Heart left ventricle (tissue), 16 donors: ENCODE measurements around the gene ZNF701. TPM values are rescaled to one million over a fixed set of nuclear protein-coding genes. Genes with fewer than 3 reads are reported as not detected.
"Not testable (repeated sequence)": the region's sequence is repeated elsewhere in the genome, so short reads cannot be mapped to it uniquely, and the experiment has no call there.

Source experiments
- ATAC-seq, 4 donors: fragments of 200-7000 bp; cut with Tn5 transposase; one replicate each; pipeline ENCODE4 v1.9.1; 2020 to 2022; ENCODE audit warnings: moderate library complexity in 4 of 4, mild to moderate bottlenecking in 3 of 4, moderate number of reproducible peaks in 1 of 4
- DNase-seq, 5 donors: peaks; one replicate each; pipeline ENCODE4 v3.0.0-alpha.2; 2020
- H3K27ac ChIP-seq, 12 donors: fragments of 200-600 bp; sonication (generic) in 4 of 12; one replicate each; pipeline versions ENCODE4 v1.5.0 to v1.8.0; 2016 to 2022; ENCODE audit warnings: mild to moderate bottlenecking in 2 of 12
- H3K27me3 ChIP-seq, 9 donors: fragments of 200-600 bp; sonication (generic) in 2 of 9; one replicate each; pipeline versions ENCODE4 v1.5.1 to v1.8.0; 2016 to 2022; ENCODE audit warnings: mild to moderate bottlenecking in 3 of 9
- H3K36me3 ChIP-seq, 9 donors: fragments of 200-600 bp; sonication (generic) in 2 of 9; one replicate each; pipeline versions ENCODE4 v1.5.0 to v1.8.0; 2018 to 2022; ENCODE audit warnings: mild to moderate bottlenecking in 2 of 9
- H3K4me1 ChIP-seq, 12 donors: fragments of 200-600 bp; sonication (generic) in 4 of 12; one replicate each; pipeline versions ENCODE4 v1.5.0 to v1.8.0; 2016 to 2022; ENCODE audit warnings: mild to moderate bottlenecking in 3 of 12
- H3K4me3 ChIP-seq, 12 donors: fragments of 200-600 bp; sonication (generic) in 4 of 12; one replicate each; pipeline versions ENCODE4 v1.5.0 to v1.8.0; 2017 to 2022; ENCODE audit warnings: mild to moderate bottlenecking in 9 of 12, moderate library complexity in 4 of 12
- H3K9me3 ChIP-seq, 12 donors: fragments of 200-600 bp; sonication (generic) in 4 of 12; one replicate each; pipeline versions ENCODE4 v1.5.0 to v1.8.0; 2016 to 2022; ENCODE audit warnings: mild to moderate bottlenecking in 1 of 12
- CTCF ChIP-seq, 12 donors: fragments of 200-600 bp; sonication (generic) in 4 of 12; IDR thresholded peaks; one replicate each; pipeline versions ENCODE4 v1.5.0 to v1.8.0; 2018 to 2022; ENCODE audit warnings: antibody characterized with exemption in 12 of 12, mild to moderate bottlenecking in 5 of 12
- POLR2A ChIP-seq, 2 donors: fragments of 450-650 bp; IDR thresholded peaks; one replicate each; pipeline ENCODE4 v1.6.1; 2017; ENCODE audit warnings: antibody characterized with exemption in 2 of 2, mild to moderate bottlenecking in 2 of 2, moderate library complexity in 2 of 2
- WGBS, 4 donors: extraction: QIAGEN DNeasy Blood & Tissue Kit in 2 of 4; methylation state at CpG; one replicate each; pipeline versions ENCODE4 v1.1.5 to v1.1.7; 2013 to 2018; 5-methylcytosine and 5-hydroxymethylcytosine counted together
- intact Hi-C, 10 donors: fragments of 100-400 bp; cut with DNase I; formaldehyde crosslinking; loops; one replicate each; pipeline versions ENCODE4 v1.11.1 to v1.14.2; 2022
- polyA plus RNA-seq, 2 donors: library from polyadenylated mRNA; stranded (reverse); fragments of 200-250 nt; gene quantifications; one replicate each; pipeline ENCODE4 v1.2.3, GENCODE V29; 2013
- total RNA-seq, 9 donors: library from RNA; depleted of rRNA in 2 of 9; stranded (reverse); fragments of >200 nt in 2 of 9; fragmentation: NEBNext Ultra II Directional in 3 of 9; extraction: Animal tissue kit (Norgen Biotek cat#: 25700) in 3 of 9; gene quantifications; one replicate each; pipeline versions ENCODE4 v1.1.0 to v1.2.4, GENCODE V29; 2016 to 2023
- donor health status: ischemic (EF 13 %, LVEDD 7.1; RV severe dilation, severe dysfunction).
- donor health status: healthy with polysubstance abuse.
- donor health status: DM: no; HTN: yes; CAD: no.
- donor health status: DM: no; HTN: no; CAD: no.
- donor health status: ischemic (EF 25% LVEDD 6.9; RV normal size, moderate dysfunction).
- donor health status: ischemic (EF 25% LVEDD 5.7; RV mildly dilated, moderate dysfunction).
- donor health status: healthy.
- donor health status: DM: yes; HTN: yes; CAD: no.
- donor health status: ischemic (EF 35%, LVEDD 5.7; RV mildly dilated, moderate dysfunction).
- donor health status: nonischemic (EF 11% LVEDD 7.7; RV severe dilation, severe dysfunction).
- donor health status: DM: yes; HTN: yes; CAD: no.
- donor health status: PGD.
- donor health status: ischemic (EF 29% LVEDD 5.4; RV normal size, mild dysfunction).
- donor health status: nonischemic (EF 23%, LVEDD 6.1; RV moderate dilation, normal function).

ZNF701 gene
- total and polyA plus RNA-seq, 11 donors: 8.3 to 26.6 (median 15.6) TPM

- 0 to 1% (median 0%) methylated on average over 21 to 54 of the region's 54 CpGs for WGBS, 4 donors
- Histone ChIP-seq H3K4me3 (peak within 1 kb of the TSS; percentile 63 to 94 (median 75)), H3K27me3 (no peaks in the 10 kb centered on the region), H3K9me3 (peaks cover 0 to 17% (median 0%) of the 10 kb centered on the region in 12 donors), H3K27ac (peak within 1 kb of the TSS; percentile 84 to 97 (median 93)), H3K36me3 (no peaks in the 10 kb centered on the region), H3K4me1 (peaks cover 0 to 24% (median 9%) of the 10 kb centered on the region in 12 donors)
- peak; percentile 96 to 99 (median 98) for ATAC-seq
- TF ChIP-seq POLR2A (IDR thresholded peaks at IDR 0.05): peak in 1 of 2 donors; percentile 21
- TF ChIP-seq CTCF (IDR thresholded peaks at IDR 0.05): peak; percentile 43 to 79 (median 60)
- intact Hi-C loops: loop anchor here in 6 of 10 donors (2.0 to 5.0 kb wide), 7 partner anchors 40 to 207 kb away; partner anchors contain the start of genes ZNF701 (in 4 of the 6), ZNF578 (in 2 of the 6) and ZNF611 (in 1 of the 6)
- DNase-seq: peak; percentile 97 to 99 (median 98)
Observed at GRCh38 chr19:52527134-52527955, 42.7 kb upstream of the ZNF701 start, which contains the start of gene ZNF808. ZNF808 (plus strand) TSS chr19:52527668; CDS start chr19:52543285, 15,617 bp downstream.

GRCh38 chr19:52527956-52528351, 42.1 kb upstream of the ZNF701 start:
- peaks cover 0 to 15% (median 0%) of the 10 kb centered on the region in 12 donors for H3K9me3 ChIP-seq
- TF ChIP-seq CTCF (IDR thresholded peaks at IDR 0.05) (no peak), POLR2A (IDR thresholded peaks at IDR 0.05) (no peak)
- intact Hi-C loops: loop anchor here in 6 of 10 donors (2.0 to 5.0 kb wide), 7 partner anchors 39 to 207 kb away; partner anchors contain the start of genes ZNF701 (in 4 of the 6), ZNF578 (in 2 of the 6) and ZNF611 (in 1 of the 6)
- H3K27me3 ChIP-seq: no peaks in the 10 kb centered on the region
- peak; percentile 23 to 47 (median 38) for ATAC-seq
- WGBS, 4 donors: 1 to 2% (median 1%) methylated on average over 25 of the region's 25 CpGs
- H3K36me3 ChIP-seq: peaks cover 0 to 3% (median 1%) of the 10 kb centered on the region in 9 donors
- peaks cover 0 to 24% (median 9%) of the 10 kb centered on the region in 12 donors for H3K4me1 ChIP-seq
- DNase-seq: peak; percentile 12 to 49 (median 30)
- peak overlapping the region; percentile 63 to 94 (median 75) for H3K4me3 ChIP-seq
- peak overlapping the region; percentile 84 to 97 (median 92) for H3K27ac ChIP-seq

- no peak for TF ChIP-seq POLR2A (IDR thresholded peaks at IDR 0.05)
- 96 to 98% (median 96%) methylated on average over 2 of the region's 2 CpGs for WGBS, 4 donors
- H3K27ac ChIP-seq: no peak overlapping the region
- H3K9me3 ChIP-seq: no peaks in the 10 kb centered on the region
- no peak for ATAC-seq
- no peak for DNase-seq
- no peak overlapping the region for H3K4me3 ChIP-seq
- H3K4me1 ChIP-seq: peaks cover 0 to 45% (median 19%) of the 10 kb centered on the region in 12 donors
- peaks cover 0 to 16% (median 7%) of the 10 kb centered on the region in 9 donors for H3K36me3 ChIP-seq
- intact Hi-C loops: no loop called here
- no peaks in the 10 kb centered on the region for H3K27me3 ChIP-seq
Observed at GRCh38 chr19:52532480-52532879, 37.6 kb upstream of the ZNF701 start.

GRCh38 chr19:52533901-52534300, 36.2 kb upstream of the ZNF701 start:
- Histone ChIP-seq H3K27ac (peak overlapping the region in 8 of 12 donors; percentile 1 to 70 (median 28)), H3K4me3 (no peak overlapping the region), H3K9me3 (no peaks in the 10 kb centered on the region), H3K4me1 (peaks cover 0 to 36% (median 15%) of the 10 kb centered on the region in 12 donors), H3K27me3 (no peaks in the 10 kb centered on the region), H3K36me3 (peaks cover 0 to 16% (median 7%) of the 10 kb centered on the region in 9 donors)
- DNase-seq (peak in 4 of 5 donors; percentile 42 to 65 (median 48)), ATAC-seq (peak; percentile 30 to 63 (median 48))
- intact Hi-C loops: no loop called here
- TF ChIP-seq POLR2A (IDR thresholded peaks at IDR 0.05): no peak
- TF ChIP-seq CTCF (IDR thresholded peaks at IDR 0.05): no peak
- 40 to 67% (median 59%) methylated on average over 5 of the region's 5 CpGs for WGBS, 4 donors

GRCh38 chr19:52535385-52535770, 34.7 kb upstream of the ZNF701 start:
- intact Hi-C loops, H3K27me3 ChIP-seq, H3K9me3 ChIP-seq: not testable (repeated sequence)
- H3K36me3 ChIP-seq: peaks cover 0 to 16% (median 10%) of the 10 kb centered on the region in 9 donors
- ATAC-seq (peak in 2 of 4 donors; percentile 11 to 21), DNase-seq (peak in 2 of 5 donors; percentile 40 to 63)
- peaks cover 0 to 33% (median 14%) of the 10 kb centered on the region in 12 donors for H3K4me1 ChIP-seq
- peak overlapping the region; percentile 24 to 71 (median 58) for H3K4me3 ChIP-seq
- H3K27ac ChIP-seq: peak overlapping the region in 9 of 12 donors; percentile 52 to 83 (median 74)
- 3 to 13% (median 10%) methylated on average over 12 to 15 of the region's 15 CpGs for WGBS, 4 donors
